Measurements from ENCODE around the gene KDM4E.

- TF ChIP-seq POLR2A (IDR thresholded peaks at IDR 0.05; ENCODE audit: low read depth, low read length) (no peak), TAF1 (IDR thresholded peaks at IDR 0.05; ENCODE audit: borderline replicate concordance, low read depth, low read length) (no peak), POLR2AphosphoS5 (IDR thresholded peaks at IDR 0.05; ENCODE audit: low read depth, low read length) (no peak)
These were observed 32.9 kb downstream of the KDM4E start for GRCh38 chr11:95057959-95058358.

Data from GM12892 (cell line).